Right cardiac atrium (tissue), 5 donors: ENCODE results near the gene CYP46A1. TPM values are rescaled to one million over a fixed set of nuclear protein-coding genes. Genes with fewer than 3 reads are reported as not detected.
A peak's percentile ranks its signal among the peaks of the same experiment; 100 is the strongest.

Experiments
- ATAC-seq, 2 donors: fragments of 200-7000 bp; cut with Tn5 transposase; one replicate each; pipeline versions ENCODE4 v1.8.0 to v1.9.1; 2020; ENCODE audit warnings: moderate library complexity in 2 of 2, mild to moderate bottlenecking in 1 of 2
- DNase-seq, 3 donors: peaks; one replicate each; pipeline ENCODE4 v3.0.0-alpha.2; 2020
- H3K27ac ChIP-seq: one replicate; pipeline ENCODE4 v1.5.1; 2013; ENCODE audit warnings: mild to moderate bottlenecking, low read length, control low read depth, moderate library complexity
- H3K27me3 ChIP-seq: one replicate; pipeline ENCODE4 v1.6.1; 2013; ENCODE audit not compliant: control insufficient read depth, insufficient read depth
- H3K4me1 ChIP-seq: one replicate; pipeline ENCODE4 v1.6.1; 2013; ENCODE audit warnings: low read length; ENCODE audit not compliant: control insufficient read depth, insufficient read depth
- H3K4me3 ChIP-seq: one replicate; pipeline ENCODE4 v1.5.1; 2013; ENCODE audit warnings: low read length, control low read depth
- H3K9me3 ChIP-seq: one replicate; pipeline ENCODE4 v1.6.1; 2013; ENCODE audit warnings: low read length; ENCODE audit not compliant: control insufficient read depth
- WGBS: extraction: QIAGEN DNeasy Blood & Tissue Kit; methylation state at CpG from one replicate; pipeline ENCODE4 v1.1.7; 2013; 5-methylcytosine and 5-hydroxymethylcytosine counted together
- intact Hi-C, 4 donors: fragments of 100-400 bp; cut with DNase I; formaldehyde crosslinking; loops; one replicate each; pipeline versions ENCODE4 v1.11.0 to v1.14.0; 2022 to 2023
- polyA plus RNA-seq: library from polyadenylated mRNA; stranded (reverse); fragments of 200-250 nt; gene quantifications from one replicate; pipeline ENCODE4 v1.2.3, GENCODE V29; 2013
- total RNA-seq, 4 donors: library from RNA; stranded (reverse); fragmentation: NEBNext Ultra II Directional; extraction: Animal tissue kit (Norgen Biotek cat#: 25700); gene quantifications; one replicate each; pipeline ENCODE4 v1.2.1, GENCODE V29; 2021
- donor health status: healthy with polysubstance abuse.
- donor health status: DM: no; HTN: yes; CAD: no.
- donor health status: DM: no; HTN: no; CAD: no.
- donor health status: DM: no; HTN: yes; CAD: no; lungs with severe emphysema.
- donor health status: DM: yes; HTN: yes; CAD: no.

CYP46A1 gene
- total and polyA plus RNA-seq, 5 donors: 5.7 to 9.2 (median 7.6) TPM

- Histone ChIP-seq H3K4me3 (no peak overlapping the region), H3K4me1 (peaks cover 6% of the 10 kb centered on the region), H3K27me3 (no peaks in the 10 kb centered on the region), H3K27ac (no peak overlapping the region), H3K9me3 (no peaks in the 10 kb centered on the region)
- WGBS: 91% methylated on average over 11 of the region's 11 CpGs
- intact Hi-C loops: no loop called here
- no peak for DNase-seq
- no peak for ATAC-seq
These were observed 80.2 kb downstream of the CYP46A1 start for GRCh38 chr14:99764222-99764706.

GRCh38 chr14:99768381-99768780 lies 84.3 kb downstream of the CYP46A1 start:
- intact Hi-C loops: no loop called here
- H3K27ac ChIP-seq: no peak overlapping the region
- ATAC-seq (no peak), DNase-seq (no peak)
- H3K27me3 ChIP-seq: no peaks in the 10 kb centered on the region
- WGBS: 82% methylated on average over 6 of the region's 6 CpGs
- H3K9me3 ChIP-seq: no peaks in the 10 kb centered on the region
- H3K4me1 ChIP-seq: peaks cover 6% of the 10 kb centered on the region
- H3K4me3 ChIP-seq: no peak overlapping the region

- Histone ChIP-seq H3K4me1 (peaks cover 6% of the 10 kb centered on the region), H3K27me3 (no peaks in the 10 kb centered on the region), H3K9me3 (no peaks in the 10 kb centered on the region), H3K27ac (no peak overlapping the region), H3K4me3 (no peak overlapping the region)
- no peak for ATAC-seq
- 97% methylated on average over 6 of the region's 6 CpGs for WGBS
- no peak for DNase-seq
- intact Hi-C loops: no loop called here
These were observed 85.0 kb downstream of the CYP46A1 start for GRCh38 chr14:99769123-99769522.

- Histone ChIP-seq H3K27me3 (no peaks in the 10 kb centered on the region), H3K9me3 (no peaks in the 10 kb centered on the region), H3K4me3 (no peak overlapping the region), H3K4me1 (peaks cover 9% of the 10 kb centered on the region), H3K27ac (no peak overlapping the region)
- intact Hi-C loops: no loop called here
- ATAC-seq: no peak
- no peak for DNase-seq
- 85% methylated on average over 3 of the region's 3 CpGs for WGBS
These were observed 85.7 kb downstream of the CYP46A1 start for GRCh38 chr14:99769799-99770198.

GRCh38 chr14:99772371-99773283 lies 88.5 kb downstream of the CYP46A1 start:
- H3K27me3 ChIP-seq: no peaks in the 10 kb centered on the region
- no peak overlapping the region for H3K27ac ChIP-seq
- intact Hi-C loops: no loop called here

GRCh38 chr14:99773521-99774497 lies 89.7 kb downstream of the CYP46A1 start:
- H3K9me3 ChIP-seq: no peaks in the 10 kb centered on the region
- intact Hi-C loops: no loop called here
- 84% methylated on average over 26 of the region's 26 CpGs for WGBS
- H3K27ac ChIP-seq: no peak overlapping the region
- H3K27me3 ChIP-seq: no peaks in the 10 kb centered on the region
- H3K4me3 ChIP-seq: no peak overlapping the region
- H3K4me1 ChIP-seq: peaks cover 5% of the 10 kb centered on the region
- DNase-seq (peak in 1 of 3 donors; percentile 40), ATAC-seq (peak in 1 of 2 donors; percentile 10)

More at GRCh38 chr14:99772371-99773283, 88.5 kb downstream of the CYP46A1 start:
- Histone ChIP-seq H3K4me3 (no peak overlapping the region), H3K4me1 (peaks cover 9% of the 10 kb centered on the region), H3K9me3 (no peaks in the 10 kb centered on the region)
- 77% methylated on average over 8 of the region's 8 CpGs for WGBS
- ATAC-seq (no peak), DNase-seq (no peak)

- DNase-seq: peak in 2 of 3 donors; percentile 82 to 88
- Histone ChIP-seq H3K27me3 (no peaks in the 10 kb centered on the region), H3K4me1 (peaks cover 3% of the 10 kb centered on the region), H3K9me3 (no peaks in the 10 kb centered on the region), H3K4me3 (no peak overlapping the region), H3K27ac (peak overlapping the region; percentile 43)
- intact Hi-C loops: no loop called here
- 48% methylated on average over 6 of the region's 6 CpGs for WGBS
- ATAC-seq: peak in 1 of 2 donors; percentile 25
These were observed 90.6 kb downstream of the CYP46A1 start for GRCh38 chr14:99774556-99775307.

GRCh38 chr14:99775351-99775750 lies 91.3 kb downstream of the CYP46A1 start:
- peak in 1 of 2 donors; percentile 12 for ATAC-seq
- Histone ChIP-seq H3K27ac (peak overlapping the region; percentile 8), H3K9me3 (no peaks in the 10 kb centered on the region), H3K4me1 (peaks cover 3% of the 10 kb centered on the region), H3K27me3 (no peaks in the 10 kb centered on the region), H3K4me3 (no peak overlapping the region)
- no peak for DNase-seq
- intact Hi-C loops: no loop called here
- 81% methylated on average over 9 of the region's 9 CpGs for WGBS
